Activated T-cell treated with anti-CD3 and anti-CD28 coated beads, Interleukin-2, amount 50 U/mL, for 4 hours (primary cell): ENCODE results near the gene ARNT2. TPM values are rescaled to one million over a fixed set of nuclear protein-coding genes. Genes with fewer than 3 reads are reported as not detected.

Experiments
- ATAC-seq, 2 donors: fragments of 200-7000 bp; cut with Tn5 transposase; one replicate each; pipeline ENCODE4 v1.10.0; 2021
- DNase-seq: peaks from one replicate; pipeline ENCODE4 v3.0.0-alpha.2; 2020
- H3K27me3 Mint-ChIP-seq: one replicate; pipeline ENCODE4 v1.8.0; 2021; ENCODE audit warnings: low read depth, mixed read lengths
- H3K36me3 Mint-ChIP-seq: one replicate; pipeline ENCODE4 v1.8.0; 2022; ENCODE audit warnings: mixed read lengths; ENCODE audit not compliant: insufficient read depth
- H3K4me1 Mint-ChIP-seq: one replicate; pipeline ENCODE4 v1.8.0; 2021; ENCODE audit warnings: low read depth, mixed read lengths
- H3K4me3 Mint-ChIP-seq: one replicate; pipeline ENCODE4 v1.8.0; 2021; ENCODE audit warnings: mild to moderate bottlenecking, moderate library complexity, mixed read lengths
- H3K9me3 Mint-ChIP-seq: one replicate; pipeline ENCODE4 v1.8.0; 2021; ENCODE audit warnings: mixed read lengths
- total RNA-seq, 3 donors: library from RNA; stranded (reverse); gene quantifications; one replicate each; pipeline ENCODE4 v1.2.1, GENCODE V29; 2021

ARNT2 gene
- total RNA-seq, 3 donors from 2014 or later, result 0.11 to 0.15 TPM; not detected in 1

GRCh38 chr15:80569656-80570055 is 165.5 kb downstream of the ARNT2 start:
- no peak overlapping the region for H3K4me3 Mint-ChIP-seq
- H3K9me3 Mint-ChIP-seq, result no peaks in the 10 kb centered on the region
- H3K4me1 Mint-ChIP-seq, result no peaks in the 10 kb centered on the region
- peaks cover 16% of the 10 kb centered on the region for H3K27me3 Mint-ChIP-seq
- no peak for DNase-seq
- no peaks in the 10 kb centered on the region for H3K36me3 Mint-ChIP-seq
- ATAC-seq, result no peak

GRCh38 chr15:80570553-80570952 is 166.4 kb downstream of the ARNT2 start:
- H3K4me3 Mint-ChIP-seq, result no peak overlapping the region
- H3K9me3 Mint-ChIP-seq, result no peaks in the 10 kb centered on the region
- no peaks in the 10 kb centered on the region for H3K4me1 Mint-ChIP-seq
- no peaks in the 10 kb centered on the region for H3K36me3 Mint-ChIP-seq
- ATAC-seq (no peak), DNase-seq (no peak)
- H3K27me3 Mint-ChIP-seq, result peaks cover 14% of the 10 kb centered on the region

GRCh38 chr15:80572337-80572736 is 168.2 kb downstream of the ARNT2 start:
- Mint-ChIP-seq H3K4me3 (no peak overlapping the region), H3K4me1 (no peaks in the 10 kb centered on the region), H3K36me3 (no peaks in the 10 kb centered on the region), H3K27me3 (peaks cover 6% of the 10 kb centered on the region), H3K9me3 (no peaks in the 10 kb centered on the region)
- DNase-seq, result no peak
- no peak for ATAC-seq

- DNase-seq (no peak), ATAC-seq (no peak)
- Mint-ChIP-seq H3K4me3 (no peak overlapping the region), H3K27me3 (peaks cover 6% of the 10 kb centered on the region), H3K4me1 (no peaks in the 10 kb centered on the region), H3K9me3 (no peaks in the 10 kb centered on the region), H3K36me3 (no peaks in the 10 kb centered on the region)
These were observed 169.4 kb downstream of the ARNT2 start for GRCh38 chr15:80573606-80574005.

GRCh38 chr15:80574590-80574989 is 170.4 kb downstream of the ARNT2 start:
- no peak for ATAC-seq

GRCh38 chr15:80576519-80577090 is 172.4 kb downstream of the ARNT2 start:
- no peaks in the 10 kb centered on the region for H3K9me3 Mint-ChIP-seq
- H3K4me1 Mint-ChIP-seq, result no peaks in the 10 kb centered on the region
- H3K4me3 Mint-ChIP-seq, result no peak overlapping the region
- H3K36me3 Mint-ChIP-seq, result no peaks in the 10 kb centered on the region
- ATAC-seq (no peak), DNase-seq (no peak)
- peaks cover 6% of the 10 kb centered on the region for H3K27me3 Mint-ChIP-seq

More at GRCh38 chr15:80574590-80574989, 170.4 kb downstream of the ARNT2 start:
- Mint-ChIP-seq H3K9me3 (no peaks in the 10 kb centered on the region), H3K36me3 (no peaks in the 10 kb centered on the region), H3K4me1 (no peaks in the 10 kb centered on the region), H3K27me3 (peaks cover 6% of the 10 kb centered on the region), H3K4me3 (no peak overlapping the region)
- DNase-seq, result no peak

GRCh38 chr15:80577552-80578205 is 173.5 kb downstream of the ARNT2 start:
- DNase-seq, result no peak
- Mint-ChIP-seq H3K4me3 (no peak overlapping the region), H3K9me3 (no peaks in the 10 kb centered on the region), H3K36me3 (no peaks in the 10 kb centered on the region), H3K27me3 (peaks cover under 1% of the 10 kb centered on the region), H3K4me1 (no peaks in the 10 kb centered on the region)
- no peak for ATAC-seq

- Mint-ChIP-seq H3K36me3 (no peaks in the 10 kb centered on the region), H3K9me3 (no peaks in the 10 kb centered on the region), H3K27me3 (no peaks in the 10 kb centered on the region), H3K4me3 (no peak overlapping the region), H3K4me1 (no peaks in the 10 kb centered on the region)
- DNase-seq, result no peak
- ATAC-seq, result no peak
These were observed 174.0 kb downstream of the ARNT2 start for GRCh38 chr15:80578206-80578595.

GRCh38 chr15:80578871-80579270 is 174.7 kb downstream of the ARNT2 start:
- H3K9me3 Mint-ChIP-seq, result no peaks in the 10 kb centered on the region
- DNase-seq, result no peak
- no peaks in the 10 kb centered on the region for H3K4me1 Mint-ChIP-seq
- ATAC-seq, result no peak
- H3K36me3 Mint-ChIP-seq, result no peaks in the 10 kb centered on the region
- H3K4me3 Mint-ChIP-seq, result no peak overlapping the region
- no peaks in the 10 kb centered on the region for H3K27me3 Mint-ChIP-seq

GRCh38 chr15:80579611-80580010 is 175.4 kb downstream of the ARNT2 start:
- no peaks in the 10 kb centered on the region for H3K9me3 Mint-ChIP-seq
- no peak for DNase-seq
- no peak overlapping the region for H3K4me3 Mint-ChIP-seq
- H3K36me3 Mint-ChIP-seq, result no peaks in the 10 kb centered on the region
- ATAC-seq, result no peak
- no peaks in the 10 kb centered on the region for H3K4me1 Mint-ChIP-seq
- no peaks in the 10 kb centered on the region for H3K27me3 Mint-ChIP-seq

GRCh38 chr15:80580106-80580505 is 175.9 kb downstream of the ARNT2 start:
- Mint-ChIP-seq H3K4me3 (no peak overlapping the region), H3K36me3 (no peaks in the 10 kb centered on the region), H3K27me3 (no peaks in the 10 kb centered on the region), H3K9me3 (no peaks in the 10 kb centered on the region), H3K4me1 (no peaks in the 10 kb centered on the region)
- no peak for DNase-seq
- ATAC-seq, result no peak

- H3K4me1 Mint-ChIP-seq, result no peaks in the 10 kb centered on the region
- no peaks in the 10 kb centered on the region for H3K27me3 Mint-ChIP-seq
- DNase-seq, result no peak
- no peak for ATAC-seq
- H3K4me3 Mint-ChIP-seq, result no peak overlapping the region
- no peaks in the 10 kb centered on the region for H3K36me3 Mint-ChIP-seq
- no peaks in the 10 kb centered on the region for H3K9me3 Mint-ChIP-seq
These were observed 176.5 kb downstream of the ARNT2 start for GRCh38 chr15:80580536-80581260.

GRCh38 chr15:80581976-80582375 is 177.8 kb downstream of the ARNT2 start:
- Mint-ChIP-seq H3K36me3 (no peaks in the 10 kb centered on the region), H3K4me1 (no peaks in the 10 kb centered on the region), H3K9me3 (no peaks in the 10 kb centered on the region), H3K4me3 (no peak overlapping the region), H3K27me3 (no peaks in the 10 kb centered on the region)
- no peak for ATAC-seq
- DNase-seq, result no peak

GRCh38 chr15:80582816-80583423 is 178.7 kb downstream of the ARNT2 start:
- H3K9me3 Mint-ChIP-seq, result no peaks in the 10 kb centered on the region
- no peaks in the 10 kb centered on the region for H3K36me3 Mint-ChIP-seq
- no peaks in the 10 kb centered on the region for H3K27me3 Mint-ChIP-seq
- no peak for ATAC-seq
- DNase-seq, result no peak
- no peak overlapping the region for H3K4me3 Mint-ChIP-seq
- no peaks in the 10 kb centered on the region for H3K4me1 Mint-ChIP-seq

- no peaks in the 10 kb centered on the region for H3K4me1 Mint-ChIP-seq
- no peak for ATAC-seq
- DNase-seq, result no peak
- H3K4me3 Mint-ChIP-seq, result no peak overlapping the region
- H3K9me3 Mint-ChIP-seq, result no peaks in the 10 kb centered on the region
- no peaks in the 10 kb centered on the region for H3K27me3 Mint-ChIP-seq
- H3K36me3 Mint-ChIP-seq, result no peaks in the 10 kb centered on the region
These were observed 180.4 kb downstream of the ARNT2 start for GRCh38 chr15:80584561-80584964.
